A673 (cell line): ENCODE data around the gene NECAB3.

Experiments used
- EZH2 ChIP-seq: fragments of 200-600 bp; sonication (generic); IDR thresholded peaks from 2 replicates; pipeline ENCODE4 v1.6.1; 2017; ENCODE audit warnings: borderline replicate concordance, low read depth, mild to moderate bottlenecking, mixed read lengths, antibody characterized with exemption, low read length; ENCODE audit not compliant: poor library complexity, severe bottlenecking
- TF ChIP-seq, protein P1 (sequence below): fragments of 300-800, 200-600 bp; sonication (generic); conservative IDR thresholded peaks from 2 replicates; pipeline ENCODE4 v1.5.1; 2017; ENCODE audit warnings: low read depth, mild to moderate bottlenecking, antibody characterized with exemption, low read length, moderate library complexity, mixed read lengths

DNA sequence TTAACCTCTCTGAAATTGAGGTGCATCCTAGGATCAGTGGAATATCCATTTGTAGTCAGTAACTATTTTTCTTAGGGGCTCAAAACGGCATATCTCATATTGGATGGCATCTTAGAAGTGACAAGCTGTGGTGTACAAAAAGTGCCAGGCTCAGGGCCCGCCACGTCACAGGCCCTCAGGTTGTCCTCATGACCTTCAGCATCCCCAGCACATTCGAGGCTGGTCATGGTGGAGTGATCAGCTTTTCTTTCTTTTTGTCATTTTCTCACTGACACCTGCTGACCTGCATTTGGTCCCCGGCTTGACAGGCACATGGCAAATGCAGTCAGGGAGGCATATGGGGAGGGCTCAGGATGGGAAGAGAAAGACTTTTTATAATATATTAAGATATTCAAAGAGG lies 19.1 kb upstream of the NECAB3 start:
- TF ChIP-seq, protein P1, sequence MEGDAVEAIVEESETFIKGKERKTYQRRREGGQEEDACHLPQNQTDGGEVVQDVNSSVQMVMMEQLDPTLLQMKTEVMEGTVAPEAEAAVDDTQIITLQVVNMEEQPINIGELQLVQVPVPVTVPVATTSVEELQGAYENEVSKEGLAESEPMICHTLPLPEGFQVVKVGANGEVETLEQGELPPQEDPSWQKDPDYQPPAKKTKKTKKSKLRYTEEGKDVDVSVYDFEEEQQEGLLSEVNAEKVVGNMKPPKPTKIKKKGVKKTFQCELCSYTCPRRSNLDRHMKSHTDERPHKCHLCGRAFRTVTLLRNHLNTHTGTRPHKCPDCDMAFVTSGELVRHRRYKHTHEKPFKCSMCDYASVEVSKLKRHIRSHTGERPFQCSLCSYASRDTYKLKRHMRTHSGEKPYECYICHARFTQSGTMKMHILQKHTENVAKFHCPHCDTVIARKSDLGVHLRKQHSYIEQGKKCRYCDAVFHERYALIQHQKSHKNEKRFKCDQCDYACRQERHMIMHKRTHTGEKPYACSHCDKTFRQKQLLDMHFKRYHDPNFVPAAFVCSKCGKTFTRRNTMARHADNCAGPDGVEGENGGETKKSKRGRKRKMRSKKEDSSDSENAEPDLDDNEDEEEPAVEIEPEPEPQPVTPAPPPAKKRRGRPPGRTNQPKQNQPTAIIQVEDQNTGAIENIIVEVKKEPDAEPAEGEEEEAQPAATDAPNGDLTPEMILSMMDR = no peak
- TF ChIP-seq EZH2 = no peak
